Measurements from ENCODE around the gene ATP5ME.

The ATP5ME gene

GRCh38 chr4:658681-659667, 15.1 kb downstream of the ATP5ME start:
- Histone ChIP-seq H3K36me3 (peaks cover 0 to 19% (median 0%) of the 10 kb centered on the region in 11 experiments; a peak in 5 of 22 replicates), H3K4me3 (no peak overlapping the region), H3K4me2 (no peak overlapping the region), H3K27ac (no peak overlapping the region), H3K4me1 (peaks cover 5 to 12% (median 8%) of the 10 kb centered on the region in 10 experiments; a peak in 17 of 20 replicates), H3K9ac (no peak overlapping the region), H3K27me3 (no peaks in the 10 kb centered on the region), H3K9me3 (replicated peaks in 1 of 11) (no peaks in the 10 kb centered on the region), H4K20me1 (no peaks in the 10 kb centered on the region; a peak in 1 of 22 replicates)
- TF ChIP-seq Cebpa-rat (IDR thresholded peaks at IDR 0.05), result no peak

DNA sequence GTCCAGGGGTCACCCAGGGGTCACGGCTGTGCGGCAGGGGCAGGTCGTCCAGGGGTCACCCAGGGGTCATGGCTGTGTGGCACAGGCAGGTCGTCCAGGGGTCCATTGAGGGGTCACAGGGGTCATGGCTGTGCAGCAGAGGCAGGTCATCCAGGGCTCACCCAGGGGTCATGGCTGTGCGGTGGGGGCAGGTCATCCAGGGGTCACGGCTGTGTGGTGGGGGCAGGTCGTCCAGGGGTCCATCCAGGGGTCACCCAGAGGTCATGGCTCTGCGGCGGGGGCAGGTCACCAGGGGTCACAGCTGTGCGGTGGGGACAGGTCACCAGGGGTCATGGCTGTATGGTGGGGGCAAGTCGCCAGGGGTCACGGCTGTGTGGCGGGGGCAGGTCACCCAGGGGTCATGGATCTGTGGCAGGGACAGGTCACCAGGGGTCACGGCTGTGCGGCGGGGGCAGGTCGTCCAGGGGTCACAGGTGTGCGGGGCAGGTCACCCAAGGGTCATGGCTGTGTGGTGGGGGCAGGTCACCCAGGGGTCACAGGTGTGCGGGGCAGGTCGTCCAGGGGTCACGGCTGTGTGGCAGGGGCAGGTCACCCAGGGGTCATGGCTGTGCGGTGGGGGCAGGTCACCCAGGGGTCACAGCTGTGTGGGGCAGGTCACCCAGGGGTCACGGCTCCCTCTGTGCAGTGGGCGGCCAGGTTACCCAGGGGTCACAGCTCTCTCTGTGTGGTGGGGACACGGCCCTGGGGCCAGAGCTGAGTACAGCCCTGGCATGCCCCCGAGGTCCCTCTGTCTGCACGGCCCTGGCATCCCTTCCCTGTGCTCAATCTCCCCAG, 16.0 kb downstream of the ATP5ME start:
- Histone ChIP-seq H4K20me1 (no peaks in the 10 kb centered on the region; a peak in 1 of 22 replicates), H3K27ac (no peak overlapping the region), H3K36me3 (peaks cover 0 to 19% (median 0%) of the 10 kb centered on the region in 11 experiments; a peak in 5 of 22 replicates), H3K9ac (no peak overlapping the region), H3K4me1 (peaks cover 2 to 8% (median 4%) of the 10 kb centered on the region in 10 experiments; a peak in 17 of 20 replicates), H3K27me3 (no peaks in the 10 kb centered on the region), H3K4me2 (no peak overlapping the region), H3K4me3 (no peak overlapping the region), H3K9me3 (replicated peaks in 1 of 11) (no peaks in the 10 kb centered on the region)
- TF ChIP-seq Cebpa-rat (IDR thresholded peaks at IDR 0.05), result no peak

DNA sequence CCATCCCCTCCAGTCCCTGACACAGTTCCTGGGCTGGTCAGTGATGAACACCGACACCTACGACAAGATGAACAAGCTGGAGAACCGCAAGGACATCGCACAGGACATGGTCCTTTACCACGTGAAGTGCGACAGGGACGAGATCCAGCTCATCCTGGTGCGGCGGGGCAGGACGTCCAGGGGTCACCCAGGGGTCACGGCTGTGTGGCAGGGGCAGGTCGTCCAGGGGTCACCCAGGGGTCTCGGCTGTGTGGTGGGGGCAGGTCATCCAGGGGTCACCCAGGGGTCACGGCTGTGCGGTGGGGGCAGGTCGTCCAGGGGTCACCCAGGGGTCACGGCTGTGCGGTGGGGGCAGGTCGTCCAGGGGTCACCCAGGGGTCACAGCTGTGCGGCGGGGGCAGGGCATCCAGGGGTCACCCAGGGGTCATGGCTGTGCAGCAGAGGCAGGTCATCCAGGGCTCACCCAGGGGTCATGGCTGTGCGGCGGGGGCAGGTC, 16.7 kb downstream of the ATP5ME start:
- Histone ChIP-seq H3K27ac (no peak overlapping the region), H3K9ac (no peak overlapping the region), H3K9me3 (replicated peaks in 1 of 11) (no peaks in the 10 kb centered on the region), H4K20me1 (no peaks in the 10 kb centered on the region; a peak in 1 of 22 replicates), H3K4me2 (no peak overlapping the region), H3K4me3 (no peak overlapping the region), H3K4me1 (0 out of 20 replicates have a peak, but pooled peaks cover 0 to 4% (median 0%) of the 10 kb centered on the region in 10 experiments), H3K36me3 (peaks cover 0 to 19% (median 0%) of the 10 kb centered on the region in 11 experiments; a peak in 5 of 22 replicates), H3K27me3 (no peaks in the 10 kb centered on the region)
- no peak for TF ChIP-seq Cebpa-rat (IDR thresholded peaks at IDR 0.05)

- no peak overlapping the region for H3K4me3 ChIP-seq
- H3K9ac ChIP-seq, result no peak overlapping the region
- no peak overlapping the region for H3K27ac ChIP-seq
- H4K20me1 ChIP-seq, result no peaks in the 10 kb centered on the region; a peak in 1 of 22 replicates
- H3K36me3 ChIP-seq, result peaks cover 0 to 12% (median 0%) of the 10 kb centered on the region in 11 experiments; a peak in 4 of 22 replicates
- no peaks in the 10 kb centered on the region for H3K27me3 ChIP-seq
- 0 out of 20 replicates have a peak, but pooled peaks cover 0 to 4% (median 0%) of the 10 kb centered on the region in 10 experiments for H3K4me1 ChIP-seq
- H3K9me3 ChIP-seq (replicated peaks in 1 of 11), result no peaks in the 10 kb centered on the region
- no peak overlapping the region for H3K4me2 ChIP-seq
- TF ChIP-seq Cebpa-rat (IDR thresholded peaks at IDR 0.05), result no peak
Measured at GRCh38 chr4:656436-657337, 17.4 kb downstream of the ATP5ME start.

DNA sequence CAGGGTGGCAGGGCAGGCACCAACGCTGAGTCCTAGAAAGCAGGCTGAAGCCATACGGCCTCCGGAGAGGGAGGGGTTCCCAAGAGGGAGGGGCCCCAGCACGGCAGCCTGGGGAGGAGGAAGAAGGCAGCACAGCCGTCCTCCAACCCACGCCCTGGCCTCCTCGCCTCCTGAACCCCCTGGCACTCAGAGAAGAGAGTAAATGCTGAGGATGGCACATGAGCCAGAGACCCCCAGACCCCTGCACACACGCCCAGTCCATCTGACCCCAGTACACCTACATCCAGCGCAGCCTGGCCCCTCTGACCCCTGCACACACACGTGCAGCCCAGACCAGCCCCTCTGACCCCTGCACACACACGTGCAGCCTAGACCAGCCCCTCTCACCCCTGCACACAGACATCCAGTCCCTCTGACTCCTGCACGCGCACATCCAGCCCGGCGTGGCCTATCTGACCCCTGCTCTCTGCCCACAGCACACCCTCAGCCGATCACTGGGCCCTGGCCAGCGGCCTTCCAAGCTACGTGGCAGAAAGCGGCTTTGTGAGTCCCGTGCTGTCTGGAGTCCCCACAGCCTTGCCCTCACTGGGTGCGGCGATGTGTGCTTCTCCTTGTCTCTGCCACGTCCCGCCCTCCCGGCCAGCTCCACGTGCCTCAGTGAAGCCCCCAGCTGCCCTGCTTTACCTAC, 18.5 kb downstream of the ATP5ME start:
- no peak for TF ChIP-seq Cebpa-rat (IDR thresholded peaks at IDR 0.05)
- H3K36me3 ChIP-seq, result peaks cover 0 to 12% (median 0%) of the 10 kb centered on the region in 11 experiments; a peak in 3 of 22 replicates
- no peaks in the 10 kb centered on the region; a peak in 1 of 22 replicates for H3K9me3 ChIP-seq (replicated peaks in 1 of 11)
- no peak overlapping the region for H3K4me3 ChIP-seq
- H3K4me2 ChIP-seq, result no peak overlapping the region
- H3K27me3 ChIP-seq, result no peaks in the 10 kb centered on the region
- H3K4me1 ChIP-seq, result 0 out of 20 replicates have a peak, but pooled peaks cover 0 to 4% (median 0%) of the 10 kb centered on the region in 10 experiments
- H3K9ac ChIP-seq, result no peak overlapping the region
- no peaks in the 10 kb centered on the region for H4K20me1 ChIP-seq
- no peak overlapping the region for H3K27ac ChIP-seq

DNA sequence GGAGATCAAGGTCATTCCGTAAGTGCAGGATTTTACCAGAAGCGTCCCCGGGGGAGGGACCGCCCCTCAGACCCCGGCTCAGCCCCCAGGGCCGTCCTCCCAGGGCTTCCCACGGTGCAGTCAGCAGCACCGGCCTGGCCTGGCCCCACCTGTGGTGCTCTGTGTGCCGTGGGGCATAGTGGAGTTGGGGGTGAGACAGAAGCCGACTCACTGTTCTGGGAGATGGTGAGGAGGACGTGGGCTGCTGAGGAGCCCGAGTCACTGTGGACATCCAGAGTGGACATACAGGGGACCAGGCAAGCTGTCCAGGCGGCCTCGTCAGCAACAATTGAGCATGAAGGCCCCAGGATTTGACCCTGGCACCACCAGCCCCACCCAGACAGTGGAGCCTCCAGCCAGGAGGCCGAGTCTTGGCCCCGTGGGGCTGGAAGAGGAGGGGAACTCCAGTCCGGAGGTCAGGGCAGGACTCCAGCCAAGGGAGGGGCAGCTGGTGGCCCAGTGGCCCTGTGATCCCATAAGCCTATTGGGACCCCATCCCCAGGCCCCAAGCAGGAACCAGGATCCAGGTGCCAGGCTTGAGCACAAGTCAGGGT, 19.1 kb downstream of the ATP5ME start:
- no peak overlapping the region for H3K9ac ChIP-seq
- peaks cover 0 to 7% (median under 1%) of the 10 kb centered on the region in 10 experiments; a peak in 7 of 20 replicates for H3K4me1 ChIP-seq
- H4K20me1 ChIP-seq, result no peaks in the 10 kb centered on the region
- no peak overlapping the region for H3K4me3 ChIP-seq
- H3K4me2 ChIP-seq, result no peak overlapping the region
- peaks cover 0 to 4% (median 0%) of the 10 kb centered on the region in 11 experiments; a peak in 1 of 22 replicates for H3K9me3 ChIP-seq (replicated peaks in 1 of 11)
- no peak for TF ChIP-seq Cebpa-rat (IDR thresholded peaks at IDR 0.05)
- H3K27ac ChIP-seq, result no peak overlapping the region
- no peaks in the 10 kb centered on the region for H3K27me3 ChIP-seq
- H3K36me3 ChIP-seq, result peaks cover 0 to 6% (median 0%) of the 10 kb centered on the region in 11 experiments; a peak in 1 of 22 replicates

GRCh38 chr4:654503-654845, 19.6 kb downstream of the ATP5ME start:
- no peak for TF ChIP-seq Cebpa-rat (IDR thresholded peaks at IDR 0.05)
- Histone ChIP-seq H3K4me2 (no peak overlapping the region), H3K9me3 (replicated peaks in 1 of 11) (peaks cover 0 to 9% (median 3%) of the 10 kb centered on the region in 11 experiments; a peak in 9 of 22 replicates), H3K27me3 (no peaks in the 10 kb centered on the region), H3K4me1 (peaks cover 0 to 12% (median 6%) of the 10 kb centered on the region in 10 experiments; a peak in 9 of 20 replicates), H3K4me3 (no peak overlapping the region), H4K20me1 (no peaks in the 10 kb centered on the region), H3K36me3 (peaks cover 0 to under 1% (median 0%) of the 10 kb centered on the region in 11 experiments; a peak in 1 of 22 replicates), H3K27ac (no peak overlapping the region), H3K9ac (no peak overlapping the region)

All from BLaER1 treated with 17β-estradiol and CSF1 and Interleukin-3, amounts not matched to agents 10 nM and 100 nM (cell line).